ENCODE data around the gene MTRF1.

The MTRF1 gene

GRCh38 chr13:41296879-41297646, 33.7 kb upstream of the MTRF1 start:
- Histone ChIP-seq H3K4me1 (no peaks in the 10 kb centered on the region), H3K27ac (no peak overlapping the region), H3K9me3 (peaks cover 0 to 16% (median 0%) of the 10 kb centered on the region in 3 donors), H3K27me3 (no peaks in the 10 kb centered on the region), H3K4me3 (no peak overlapping the region), H3K36me3 (no peaks in the 10 kb centered on the region)
- intact Hi-C loops (cut with DNase I; ENCODE audit: low total_unique reads), result no loop called here
- TF ChIP-seq, protein P1, sequence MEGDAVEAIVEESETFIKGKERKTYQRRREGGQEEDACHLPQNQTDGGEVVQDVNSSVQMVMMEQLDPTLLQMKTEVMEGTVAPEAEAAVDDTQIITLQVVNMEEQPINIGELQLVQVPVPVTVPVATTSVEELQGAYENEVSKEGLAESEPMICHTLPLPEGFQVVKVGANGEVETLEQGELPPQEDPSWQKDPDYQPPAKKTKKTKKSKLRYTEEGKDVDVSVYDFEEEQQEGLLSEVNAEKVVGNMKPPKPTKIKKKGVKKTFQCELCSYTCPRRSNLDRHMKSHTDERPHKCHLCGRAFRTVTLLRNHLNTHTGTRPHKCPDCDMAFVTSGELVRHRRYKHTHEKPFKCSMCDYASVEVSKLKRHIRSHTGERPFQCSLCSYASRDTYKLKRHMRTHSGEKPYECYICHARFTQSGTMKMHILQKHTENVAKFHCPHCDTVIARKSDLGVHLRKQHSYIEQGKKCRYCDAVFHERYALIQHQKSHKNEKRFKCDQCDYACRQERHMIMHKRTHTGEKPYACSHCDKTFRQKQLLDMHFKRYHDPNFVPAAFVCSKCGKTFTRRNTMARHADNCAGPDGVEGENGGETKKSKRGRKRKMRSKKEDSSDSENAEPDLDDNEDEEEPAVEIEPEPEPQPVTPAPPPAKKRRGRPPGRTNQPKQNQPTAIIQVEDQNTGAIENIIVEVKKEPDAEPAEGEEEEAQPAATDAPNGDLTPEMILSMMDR (IDR thresholded peaks at IDR 0.05), result no peak
- DNase-seq, result no peak

- no peaks in the 10 kb centered on the region for H3K36me3 ChIP-seq
- H3K27me3 ChIP-seq, result no peaks in the 10 kb centered on the region
- no peaks in the 10 kb centered on the region for H3K4me1 ChIP-seq
- H3K4me3 ChIP-seq, result no peak overlapping the region
- peaks cover 0 to 16% (median 0%) of the 10 kb centered on the region in 3 donors for H3K9me3 ChIP-seq
- intact Hi-C loops (cut with DNase I; ENCODE audit: low total_unique reads), result no loop called here
- TF ChIP-seq, protein P1 (IDR thresholded peaks at IDR 0.05), result no peak
- DNase-seq, result no peak
- no peak overlapping the region for H3K27ac ChIP-seq
These were observed 32.6 kb upstream of the MTRF1 start for GRCh38 chr13:41295973-41296372.

- H3K9me3 ChIP-seq, result peaks cover 0 to 16% (median 0%) of the 10 kb centered on the region in 3 donors
- TF ChIP-seq, protein P1 (IDR thresholded peaks at IDR 0.05), result no peak
- H3K4me1 ChIP-seq, result no peaks in the 10 kb centered on the region
- no peaks in the 10 kb centered on the region for H3K27me3 ChIP-seq
- H3K27ac ChIP-seq, result no peak overlapping the region
- no peak overlapping the region for H3K4me3 ChIP-seq
- H3K36me3 ChIP-seq, result no peaks in the 10 kb centered on the region
- intact Hi-C loops (cut with DNase I; ENCODE audit: low total_unique reads), result no loop called here
- DNase-seq, result no peak
These were observed 31.5 kb upstream of the MTRF1 start for GRCh38 chr13:41294914-41295313.

DNA sequence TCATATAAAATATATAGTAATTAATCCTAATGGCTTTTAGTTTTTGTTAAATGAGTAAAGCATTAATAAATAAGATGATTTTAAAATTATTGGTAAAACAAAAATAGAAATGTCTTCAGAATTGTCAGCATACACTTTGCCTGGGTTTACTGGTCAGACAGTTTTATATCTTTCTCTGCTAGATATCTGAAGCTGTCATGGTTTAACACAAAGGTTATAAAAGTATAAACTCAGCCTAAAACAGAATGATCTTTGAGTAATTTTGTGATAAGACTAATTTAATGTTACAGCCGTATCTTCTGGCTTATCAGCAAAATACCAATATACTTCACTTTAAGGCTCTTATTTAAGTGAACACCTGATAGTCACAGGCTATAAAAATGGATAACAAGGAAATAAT, 29.9 kb upstream of the MTRF1 start:
- H3K4me1 ChIP-seq, result no peaks in the 10 kb centered on the region
- H3K9me3 ChIP-seq, result peaks cover 0 to 16% (median 0%) of the 10 kb centered on the region in 3 donors
- TF ChIP-seq, protein P1 (IDR thresholded peaks at IDR 0.05), result no peak
- intact Hi-C loops (cut with DNase I; ENCODE audit: low total_unique reads), result no loop called here
- H3K36me3 ChIP-seq, result no peaks in the 10 kb centered on the region
- DNase-seq, result no peak
- H3K27ac ChIP-seq, result no peak overlapping the region
- no peak overlapping the region for H3K4me3 ChIP-seq
- no peaks in the 10 kb centered on the region for H3K27me3 ChIP-seq

DNA sequence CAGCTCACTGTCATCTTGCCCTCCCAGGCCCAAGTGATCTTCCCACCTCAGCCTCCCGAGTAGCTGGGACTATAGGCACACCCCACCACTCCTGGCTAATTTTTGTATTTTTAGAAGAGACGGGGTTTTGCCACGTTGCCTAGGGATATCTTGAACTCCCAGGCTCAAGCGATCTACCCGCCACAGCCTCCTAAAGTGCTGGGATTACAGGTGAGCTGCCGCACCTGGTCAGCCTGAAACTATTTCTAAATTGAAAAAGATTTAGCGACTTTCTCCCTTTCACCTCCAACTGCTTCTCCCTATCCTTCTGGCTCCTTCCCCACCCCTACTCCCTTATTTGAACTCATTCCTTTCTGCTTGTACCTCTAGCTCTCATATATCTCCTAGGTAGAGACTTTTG, 27.9 kb upstream of the MTRF1 start:
- Histone ChIP-seq H3K4me1 (no peaks in the 10 kb centered on the region), H3K36me3 (no peaks in the 10 kb centered on the region), H3K9me3 (peaks cover 0 to 16% (median 0%) of the 10 kb centered on the region in 3 donors), H3K27ac (no peak overlapping the region), H3K27me3 (no peaks in the 10 kb centered on the region), H3K4me3 (no peak overlapping the region)
- intact Hi-C loops (cut with DNase I; ENCODE audit: low total_unique reads), result no loop called here
- TF ChIP-seq, protein P1 (IDR thresholded peaks at IDR 0.05), result no peak
- no peak for DNase-seq
